GM23248 (cell line): Measurements from ENCODE around the gene MACF1. TPM values are rescaled to one million over a fixed set of nuclear protein-coding genes. Genes with fewer than 3 reads are reported as not detected.
"Not testable (repeated sequence)": the region's sequence is repeated elsewhere in the genome, so short reads cannot be mapped to it uniquely, and the experiment has no call there.

Experiments
- DNase-seq: peaks from one replicate; pipeline ENCODE4 v3.0.0-alpha.2; 2015
- H2AFZ ChIP-seq: fragments of 200-600 bp; sonication (generic); 2 replicates; pipeline ENCODE4 v1.6.1; 2016; ENCODE audit warnings: antibody characterized with exemption
- H3F3A ChIP-seq: fragments of 200-600 bp; sonication (generic); 2 replicates; pipeline ENCODE4 v1.6.1; 2016; ENCODE audit warnings: mild to moderate bottlenecking, antibody characterized with exemption, mixed run types; ENCODE audit not compliant: insufficient read depth
- H3K27ac ChIP-seq: fragments of 200-600 bp; sonication (generic); 2 replicates; pipeline ENCODE4 v1.5.1; 2016; ENCODE audit warnings: mild to moderate bottlenecking
- H3K27me3 ChIP-seq: fragments of 200-600 bp; sonication (generic); replicated peaks from 2 replicates; pipeline ENCODE4 v1.6.1; 2016; ENCODE audit warnings: mild to moderate bottlenecking; ENCODE audit not compliant: insufficient read depth
- H3K36me3 ChIP-seq: fragments of 200-600 bp; sonication (generic); 2 replicates; pipeline ENCODE4 v1.6.1; 2016; ENCODE audit warnings: low read depth, mild to moderate bottlenecking
- H3K4me1 ChIP-seq: fragments of 200-600 bp; sonication (generic); 2 replicates; pipeline ENCODE4 v1.6.1; 2016; ENCODE audit warnings: mild to moderate bottlenecking; ENCODE audit not compliant: insufficient read depth
- H3K4me2 ChIP-seq: fragments of 200-600 bp; sonication (generic); one replicate; pipeline ENCODE4 v1.6.1; 2016; ENCODE audit warnings: mild to moderate bottlenecking; ENCODE audit not compliant: unreplicated experiment
- H3K4me3 ChIP-seq: fragments of 200-600 bp; sonication (generic); 2 replicates; pipeline ENCODE4 v1.5.1; 2016; ENCODE audit warnings: mild to moderate bottlenecking
- H3K79me2 ChIP-seq: fragments of 200-600 bp; sonication (generic); 2 replicates; pipeline ENCODE4 v1.6.1; 2016; ENCODE audit warnings: mild to moderate bottlenecking; ENCODE audit not compliant: insufficient read depth
- H3K9ac ChIP-seq: fragments of 200-600 bp; sonication (generic); 2 replicates; pipeline ENCODE4 v1.6.1; 2016; ENCODE audit warnings: mild to moderate bottlenecking
- H3K9me2 ChIP-seq: fragments of 200-600 bp; sonication (generic); 2 replicates; pipeline ENCODE4 v1.6.1; 2016; ENCODE audit warnings: mixed run types, mild to moderate bottlenecking, moderate library complexity; ENCODE audit not compliant: insufficient read depth
- H3K9me3 ChIP-seq: fragments of 200-600 bp; sonication (generic); one replicate; pipeline ENCODE4 v1.6.1; 2017; ENCODE audit warnings: low read depth
- H4K20me1 ChIP-seq: fragments of 200-600 bp; sonication (generic); 2 replicates; pipeline ENCODE4 v1.6.0; 2016; ENCODE audit not compliant: insufficient read depth
- WGBS, 2 experiments: methylation state at CpG; one replicate each; pipeline ENCODE4 v1.1.6; 2015 to 2017; ENCODE audit warnings: low lambda C conversion rate in 2 of 2, low coverage in 1 of 2; ENCODE audit errors: missing lambda C conversion rate in 2 of 2; 5-methylcytosine and 5-hydroxymethylcytosine counted together
- in situ Hi-C: fragments of 300-500 bp; cut with MboI; formaldehyde crosslinking; loops from 2 replicates; pipeline ENCODE4 v1.15.0; 2020
- polyA plus RNA-seq: library from polyadenylated mRNA; unstranded; fragments of >200 nt; fragmentation: Nextera tagmentation; extraction: Ambion mirVana; gene quantifications from 2 replicates; pipeline ENCODE4 v1.2.1, GENCODE V29; 2016
- total RNA-seq: library from RNA; depleted of rRNA; stranded (reverse); fragments of >200 nt; shearing (Covaris generic); gene quantifications from 2 replicates; pipeline ENCODE4 v1.2.3, GENCODE V29; 2014

Gene MACF1
- total and polyA plus RNA-seq, 2 experiments from 2014 or later = 55.1 to 177 TPM

GRCh38 chr1:39512234-39512847 is 307.8 kb downstream of the MACF1 start:
- H3F3A ChIP-seq, H3K27me3 ChIP-seq, H3K9me3 ChIP-seq, in situ Hi-C loops, H3K4me3 ChIP-seq, H2AFZ ChIP-seq, H3K4me2 ChIP-seq, H4K20me1 ChIP-seq, H3K79me2 ChIP-seq, H3K27ac ChIP-seq, H3K36me3 ChIP-seq, DNase-seq, H3K9me2 ChIP-seq, H3K9ac ChIP-seq, H3K4me1 ChIP-seq: not testable (repeated sequence)
- WGBS, 2 experiments = 34 to 37% methylated on average over 6 of the region's 25 CpGs

GRCh38 chr1:39514710-39515124 is 310.2 kb downstream of the MACF1 start:
- H3K9me2 ChIP-seq, H3K27ac ChIP-seq, H3K27me3 ChIP-seq, H3K79me2 ChIP-seq, H3K4me1 ChIP-seq, H3F3A ChIP-seq, in situ Hi-C loops, H2AFZ ChIP-seq, H4K20me1 ChIP-seq, H3K9me3 ChIP-seq, H3K36me3 ChIP-seq: not testable (repeated sequence)
- no CpG with 5 or more reads among the region's 46 CpGs for WGBS, 2 experiments
- H3K4me2 ChIP-seq = peak overlapping the region; percentile 53
- peak overlapping the region; percentile 55 for H3K4me3 ChIP-seq
- peak overlapping the region; percentile 42; the same call in 1 of the 2 replicates for H3K9ac ChIP-seq
- DNase-seq = peak; percentile 30

GRCh38 chr1:39515131-39516086 is 310.9 kb downstream of the MACF1 start:
- DNase-seq = peak; percentile 43
- H4K20me1 ChIP-seq, in situ Hi-C loops, H2AFZ ChIP-seq, H3K27ac ChIP-seq, H3K9me2 ChIP-seq, H3K9me3 ChIP-seq, H3K27me3 ChIP-seq, H3K4me2 ChIP-seq, H3K36me3 ChIP-seq, H3F3A ChIP-seq, H3K79me2 ChIP-seq, H3K4me1 ChIP-seq: not testable (repeated sequence)
- Histone ChIP-seq H3K9ac (peak overlapping the region; percentile 42; the same call in 1 of the 2 replicates), H3K4me3 (peak overlapping the region; percentile 59)
- 31 to 36% methylated on average over 25 of the region's 78 CpGs for WGBS, 2 experiments

- H3K4me2 ChIP-seq, H3K9me3 ChIP-seq, H3K79me2 ChIP-seq, H3K4me3 ChIP-seq, H3K27ac ChIP-seq, H2AFZ ChIP-seq, H3F3A ChIP-seq, H4K20me1 ChIP-seq, H3K27me3 ChIP-seq, H3K4me1 ChIP-seq, H3K36me3 ChIP-seq, DNase-seq, H3K9ac ChIP-seq, H3K9me2 ChIP-seq, in situ Hi-C loops: not testable (repeated sequence)
- 85 to 89% methylated on average over 3 to 4 of the region's 4 CpGs for WGBS, 2 experiments
These were observed 312.3 kb downstream of the MACF1 start for GRCh38 chr1:39516841-39517240.

- H3K4me3 ChIP-seq, in situ Hi-C loops, DNase-seq, H3K9me2 ChIP-seq, H3K79me2 ChIP-seq, H3K4me1 ChIP-seq, H4K20me1 ChIP-seq, H3K9me3 ChIP-seq, H3K27me3 ChIP-seq, H3K36me3 ChIP-seq, H3K9ac ChIP-seq, H3K27ac ChIP-seq, H3K4me2 ChIP-seq, H3F3A ChIP-seq, H2AFZ ChIP-seq: not testable (repeated sequence)
- WGBS, 2 experiments = 93 to 96% methylated on average over 6 of the region's 7 CpGs
These were observed 313.4 kb downstream of the MACF1 start for GRCh38 chr1:39517936-39518335.

GRCh38 chr1:39519376-39519775 is 314.9 kb downstream of the MACF1 start:
- H3K79me2 ChIP-seq, H3K9me2 ChIP-seq, H4K20me1 ChIP-seq, H3K9ac ChIP-seq, H3K4me2 ChIP-seq, in situ Hi-C loops, H3K9me3 ChIP-seq, H3K27me3 ChIP-seq, DNase-seq, H3K4me3 ChIP-seq, H2AFZ ChIP-seq, H3F3A ChIP-seq, H3K36me3 ChIP-seq, H3K27ac ChIP-seq, H3K4me1 ChIP-seq: not testable (repeated sequence)
- 20 to 28% methylated on average over 2 to 3 of the region's 5 CpGs for WGBS, 2 experiments

GRCh38 chr1:39522221-39522620 is 317.7 kb downstream of the MACF1 start:
- WGBS, 2 experiments = 84 to 87% methylated on average over 10 of the region's 10 CpGs
- in situ Hi-C loops, H3F3A ChIP-seq, H3K9me2 ChIP-seq, H3K4me1 ChIP-seq, H3K27me3 ChIP-seq, DNase-seq, H3K9me3 ChIP-seq, H3K79me2 ChIP-seq, H4K20me1 ChIP-seq, H2AFZ ChIP-seq, H3K36me3 ChIP-seq, H3K4me2 ChIP-seq, H3K9ac ChIP-seq, H3K27ac ChIP-seq, H3K4me3 ChIP-seq: not testable (repeated sequence)
